Kidney (tissue), 14 donors: ENCODE results near the gene PRKAR2B. TPM values are rescaled to one million over a fixed set of nuclear protein-coding genes. Genes with fewer than 3 reads are reported as not detected.

Experiments
- DNase-seq, 5 donors: peaks; one replicate each; pipeline ENCODE4 v3.0.0-alpha.2; 2013 to 2020
- FAIRE-seq: peaks from 2 replicates; lab custom pipeline; 2012; peaks lifted over from hg19 to GRCh38; lab: Jason Lieb, UNC
- H3K27ac ChIP-seq, 2 donors: one replicate each; pipeline ENCODE4 v1.7.0; 2013; ENCODE audit warnings: low read depth in 2 of 2, low read length in 2 of 2, inconsistent platforms in 1 of 2
- H3K27me3 ChIP-seq: one replicate; pipeline ENCODE4 v1.7.1; 2013; ENCODE audit warnings: low read length, inconsistent platforms; ENCODE audit not compliant: control insufficient read depth, insufficient read depth
- H3K36me3 ChIP-seq, 3 donors: one replicate each; pipeline versions ENCODE4 v1.7.0 to v1.7.1; 2013; ENCODE audit warnings: low read length in 3 of 3, control low read depth in 1 of 3, inconsistent platforms in 1 of 3; ENCODE audit not compliant: insufficient read depth in 3 of 3, control insufficient read depth in 2 of 3
- H3K4me1 ChIP-seq, 3 donors: one replicate each; pipeline versions ENCODE4 v1.7.0 to v1.7.1; 2013; ENCODE audit warnings: low read length in 3 of 3, inconsistent platforms in 1 of 3, low read depth in 1 of 3; ENCODE audit not compliant: control insufficient read depth in 2 of 3, insufficient read depth in 2 of 3
- H3K4me3 ChIP-seq, 3 donors: one replicate each; pipeline versions ENCODE4 v1.7.0 to v1.8.1; 2013; ENCODE audit warnings: low read length in 3 of 3, control low read depth in 1 of 3, inconsistent platforms in 1 of 3
- H3K9ac ChIP-seq, 3 donors: one replicate each; pipeline versions ENCODE4 v1.7.0 to v1.7.1; 2013; ENCODE audit warnings: low read length in 3 of 3, control low read depth in 1 of 3, inconsistent platforms in 1 of 3
- H3K9me3 ChIP-seq, 3 donors: one replicate each; pipeline versions ENCODE4 v1.7.0 to v1.7.1; 2013; ENCODE audit warnings: low read length in 3 of 3, control low read depth in 1 of 3, inconsistent platforms in 1 of 3; ENCODE audit not compliant: control insufficient read depth in 2 of 3, insufficient read depth in 1 of 3
- intact Hi-C: fragments of 100-400 bp; cut with DNase I; formaldehyde crosslinking; loops from one replicate; pipeline ENCODE4 v1.11.1; 2022
- polyA plus RNA-seq: library from polyadenylated mRNA; stranded (reverse); fragments of 350-450 nt; fragmentation: Illumina TruSeq; extraction: RNeasy Lipid Tissue Mini Kit (QIAGEN cat#74804); gene quantifications from one replicate; pipeline ENCODE4 v1.2.3, GENCODE V29; 2014; ENCODE audit warnings: low read depth, low replicate concordance; ENCODE audit not compliant: insufficient read depth
- total RNA-seq: library from RNA; stranded (reverse); fragmentation: NEBNext Ultra II Directional; extraction: Animal tissue kit (Norgen Biotek cat#: 25700); gene quantifications from one replicate; pipeline ENCODE4 v1.2.1, GENCODE V29; 2021
- TF ChIP-seq, protein P1 (sequence below): IDR thresholded peaks from 3 replicates; pipeline ENCODE4 v1.5.1; 2012; ENCODE audit warnings: mild to moderate bottlenecking, moderate library complexity, borderline replicate concordance; ENCODE audit not compliant: insufficient read depth; ENCODE audit errors: extremely low read depth
- donor health status: control.
- donor health status: control.
- donor health status: control.
- donor health status: control.
- donor health status: control.
- donor health status: DM: yes; HTN: yes; CAD: no.
- donor health status: Normal renal cell carcinoma (clear cell type).

PRKAR2B gene
- total and polyA plus RNA-seq, 2 donors from 2014 or later = 6.9 to 7.3 TPM

DNA sequence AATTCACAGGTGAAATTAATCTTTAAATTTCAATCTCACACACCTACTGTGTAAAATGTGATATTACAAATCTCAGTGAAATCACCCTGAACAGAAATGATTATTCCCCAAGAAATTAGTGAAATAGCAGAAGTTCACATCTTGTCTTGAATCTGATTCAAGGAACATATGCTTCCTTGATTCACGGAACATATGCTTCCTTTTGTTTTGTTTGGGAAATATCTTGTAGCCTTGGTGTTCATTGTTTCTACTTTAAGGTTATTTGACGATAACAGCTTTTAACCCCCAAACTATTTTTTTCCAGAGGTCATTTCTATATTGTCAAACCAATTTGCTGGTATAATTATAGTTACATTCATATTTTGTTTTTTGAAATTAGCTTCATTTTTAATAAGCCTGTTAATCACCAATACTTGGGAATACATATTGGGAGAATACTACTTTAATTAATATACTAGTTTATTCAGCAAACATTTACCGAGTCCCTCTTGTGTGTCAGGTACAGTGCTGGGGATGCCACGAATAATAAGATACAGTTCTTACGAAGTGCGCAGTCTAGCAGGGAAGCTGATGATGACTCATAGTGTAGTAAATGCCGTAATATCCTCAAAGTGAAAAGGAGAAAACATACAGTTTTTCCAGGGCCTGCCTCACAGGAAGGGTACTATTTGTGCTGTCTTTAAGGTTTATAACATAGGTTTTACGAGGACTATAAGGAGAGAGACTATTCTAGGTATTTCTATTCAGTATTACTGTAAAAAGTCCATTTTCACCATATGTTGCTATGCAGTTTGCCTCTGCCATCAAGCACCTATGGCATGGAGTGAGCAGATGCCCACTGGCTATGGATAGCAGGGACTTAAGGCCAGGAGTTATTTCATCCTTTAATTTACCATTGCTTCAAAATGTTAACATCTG lies 32.5 kb downstream of the PRKAR2B start:
- no peaks in the 10 kb centered on the region for H3K36me3 ChIP-seq
- H3K27ac ChIP-seq = no peak overlapping the region
- H3K4me3 ChIP-seq = no peak overlapping the region
- FAIRE-seq = no peak
- no peaks in the 10 kb centered on the region for H3K27me3 ChIP-seq
- TF ChIP-seq, protein P1, sequence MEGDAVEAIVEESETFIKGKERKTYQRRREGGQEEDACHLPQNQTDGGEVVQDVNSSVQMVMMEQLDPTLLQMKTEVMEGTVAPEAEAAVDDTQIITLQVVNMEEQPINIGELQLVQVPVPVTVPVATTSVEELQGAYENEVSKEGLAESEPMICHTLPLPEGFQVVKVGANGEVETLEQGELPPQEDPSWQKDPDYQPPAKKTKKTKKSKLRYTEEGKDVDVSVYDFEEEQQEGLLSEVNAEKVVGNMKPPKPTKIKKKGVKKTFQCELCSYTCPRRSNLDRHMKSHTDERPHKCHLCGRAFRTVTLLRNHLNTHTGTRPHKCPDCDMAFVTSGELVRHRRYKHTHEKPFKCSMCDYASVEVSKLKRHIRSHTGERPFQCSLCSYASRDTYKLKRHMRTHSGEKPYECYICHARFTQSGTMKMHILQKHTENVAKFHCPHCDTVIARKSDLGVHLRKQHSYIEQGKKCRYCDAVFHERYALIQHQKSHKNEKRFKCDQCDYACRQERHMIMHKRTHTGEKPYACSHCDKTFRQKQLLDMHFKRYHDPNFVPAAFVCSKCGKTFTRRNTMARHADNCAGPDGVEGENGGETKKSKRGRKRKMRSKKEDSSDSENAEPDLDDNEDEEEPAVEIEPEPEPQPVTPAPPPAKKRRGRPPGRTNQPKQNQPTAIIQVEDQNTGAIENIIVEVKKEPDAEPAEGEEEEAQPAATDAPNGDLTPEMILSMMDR = no peak
- no peaks in the 10 kb centered on the region for H3K4me1 ChIP-seq
- H3K9ac ChIP-seq = no peak overlapping the region
- intact Hi-C loops = no loop called here
- H3K9me3 ChIP-seq = no peaks in the 10 kb centered on the region
- DNase-seq = no peak

DNA sequence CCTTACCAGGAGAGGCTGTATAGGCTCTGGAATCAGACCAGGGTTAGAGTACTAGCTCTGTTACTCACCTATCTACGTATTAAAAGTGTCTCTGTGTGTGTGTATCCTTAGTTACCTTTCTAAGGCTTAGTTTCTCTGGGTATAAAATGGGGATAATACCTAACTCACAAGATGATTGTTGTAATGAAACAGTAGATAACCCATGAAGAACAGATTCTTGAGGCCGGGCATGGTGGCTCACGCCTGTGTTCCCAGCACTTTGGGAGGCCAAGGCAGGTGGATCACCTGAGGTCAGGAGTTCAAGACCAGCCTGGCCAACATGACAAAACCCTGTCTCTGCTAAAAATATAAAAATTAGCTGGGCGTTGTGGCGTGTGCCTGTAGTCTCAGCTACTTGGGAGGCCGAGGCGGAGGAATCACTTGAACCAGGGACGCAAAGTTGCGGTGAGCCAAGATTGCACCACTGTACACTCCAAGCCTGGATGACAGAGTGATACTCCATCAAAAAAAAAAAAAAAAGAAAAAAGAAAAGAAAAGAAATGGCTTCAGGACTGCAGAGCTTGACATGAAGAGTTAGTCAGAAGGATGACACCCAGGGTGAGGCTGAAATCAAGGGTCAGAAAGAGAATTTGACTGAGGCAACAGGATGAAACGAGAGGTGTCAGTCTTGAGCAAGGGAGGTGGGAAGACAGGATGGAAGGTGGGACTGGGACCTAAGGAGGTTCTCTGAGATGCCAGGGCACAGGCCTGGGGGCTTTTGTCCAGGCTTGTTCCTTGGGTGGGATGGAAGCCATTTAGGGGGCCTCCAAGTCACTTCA lies 33.4 kb downstream of the PRKAR2B start:
- Histone ChIP-seq H3K36me3 (no peaks in the 10 kb centered on the region), H3K9ac (no peak overlapping the region), H3K4me1 (no peaks in the 10 kb centered on the region), H3K9me3 (no peaks in the 10 kb centered on the region), H3K27me3 (no peaks in the 10 kb centered on the region), H3K27ac (no peak overlapping the region), H3K4me3 (no peak overlapping the region)
- intact Hi-C loops = no loop called here
- TF ChIP-seq, protein P1 = no peak
- DNase-seq (no peak), FAIRE-seq (no peak)

DNA sequence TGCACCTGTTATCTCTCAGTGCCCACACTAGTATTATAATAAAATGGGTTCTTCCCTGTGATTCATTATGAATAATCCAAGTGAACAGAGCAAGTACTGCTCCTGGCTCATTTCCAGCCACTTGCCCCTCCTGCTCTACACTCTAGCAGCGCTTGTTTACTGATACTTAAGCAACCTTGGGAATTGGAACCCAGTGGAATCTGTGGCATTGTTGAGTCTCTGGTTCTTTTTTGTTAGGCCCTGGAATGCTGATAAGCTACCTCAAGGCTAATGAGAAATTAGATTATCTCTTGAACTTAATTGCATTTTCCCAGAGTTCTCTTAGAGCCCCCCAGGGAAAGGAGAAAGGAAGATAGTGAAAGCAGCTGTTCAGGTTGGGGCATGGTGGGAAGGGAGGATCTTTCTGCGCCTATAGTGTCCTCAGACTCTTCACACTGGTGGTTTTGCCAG lies 34.0 kb downstream of the PRKAR2B start:
- intact Hi-C loops = no loop called here
- Histone ChIP-seq H3K9ac (no peak overlapping the region), H3K27me3 (no peaks in the 10 kb centered on the region), H3K4me1 (no peaks in the 10 kb centered on the region), H3K9me3 (no peaks in the 10 kb centered on the region), H3K4me3 (no peak overlapping the region), H3K36me3 (no peaks in the 10 kb centered on the region), H3K27ac (no peak overlapping the region)
- TF ChIP-seq, protein P1 = no peak
- DNase-seq = no peak
- FAIRE-seq = no peak
